Endometrial microvascular endothelial cells (primary cell): ENCODE measurements around the gene SKA3. TPM values are rescaled to one million over a fixed set of nuclear protein-coding genes. Genes with fewer than 3 reads are reported as not detected.
"Not testable (repeated sequence)": the region's sequence is repeated elsewhere in the genome, so short reads cannot be mapped to it uniquely, and the experiment has no call there.

Experiments used
- in situ Hi-C: cut with HindIII; loops from 2 replicates; pipeline ENCODE4 v1.10.0; 2017; ENCODE audit warnings: low sequenced_read_pairs, low pct_unique_long_range_greater_than_20kb; ENCODE audit errors: inconsistent ontology term
- total RNA-seq: library from RNA; depleted of rRNA; stranded (reverse); fragments of >200 nt; gene quantifications from one replicate; pipeline ENCODE4 v1.2.3, GENCODE V29; 2015; ENCODE audit errors: inconsistent ontology term

Gene SKA3
- 34.8 TPM for total RNA-seq

GRCh38 chr13:21176215-21176981, at the start of gene SKA3, which contains the start of gene MRPL57:
SKA3 (minus strand) TSS chr13:21176552; CDS start chr13:21176477, 75 bp downstream.
MRPL57 (plus strand) TSS chr13:21176658; CDS start chr13:21176917, 259 bp downstream.
- in situ Hi-C loops = no loop called here

DNA sequence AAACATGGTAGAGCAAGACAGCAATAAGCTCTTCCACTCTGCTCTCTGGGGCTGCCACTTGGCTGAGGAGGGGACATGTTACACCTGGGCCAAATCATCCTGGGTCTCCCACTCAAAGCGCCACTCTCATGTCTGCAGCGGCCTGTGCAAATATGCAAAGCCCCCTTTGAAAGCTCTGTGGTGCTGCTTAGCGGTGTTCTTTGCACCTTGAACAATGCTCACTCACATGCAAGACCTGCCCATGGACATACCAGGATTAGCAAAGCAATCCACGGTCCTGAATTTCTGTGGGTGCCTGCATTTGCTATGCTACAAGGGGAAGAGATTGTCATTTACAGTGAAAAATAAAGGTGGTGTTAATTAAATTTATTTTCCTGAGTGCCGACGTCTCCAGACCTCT, 48.7 kb upstream of the SKA3 start:
- in situ Hi-C loops = no loop called here

DNA sequence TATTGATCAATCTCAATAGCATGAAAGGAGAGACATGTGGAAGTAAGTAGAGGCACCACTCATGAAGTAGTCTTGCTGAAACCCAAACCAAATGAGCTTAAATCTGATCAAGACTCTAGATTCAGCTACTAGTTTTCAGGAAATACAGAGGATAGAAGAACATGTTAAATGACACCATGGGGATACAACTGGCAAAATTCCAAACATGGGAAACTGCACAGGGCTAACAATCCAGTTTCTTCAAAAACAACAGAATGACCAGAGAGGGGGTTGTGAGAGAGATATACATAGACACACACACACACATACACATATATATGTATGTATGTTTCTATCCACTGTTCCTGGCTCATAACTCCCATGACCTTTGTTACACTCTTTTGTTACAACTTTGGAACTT, 44.9 kb upstream of the SKA3 start:
- in situ Hi-C loops = no loop called here

DNA sequence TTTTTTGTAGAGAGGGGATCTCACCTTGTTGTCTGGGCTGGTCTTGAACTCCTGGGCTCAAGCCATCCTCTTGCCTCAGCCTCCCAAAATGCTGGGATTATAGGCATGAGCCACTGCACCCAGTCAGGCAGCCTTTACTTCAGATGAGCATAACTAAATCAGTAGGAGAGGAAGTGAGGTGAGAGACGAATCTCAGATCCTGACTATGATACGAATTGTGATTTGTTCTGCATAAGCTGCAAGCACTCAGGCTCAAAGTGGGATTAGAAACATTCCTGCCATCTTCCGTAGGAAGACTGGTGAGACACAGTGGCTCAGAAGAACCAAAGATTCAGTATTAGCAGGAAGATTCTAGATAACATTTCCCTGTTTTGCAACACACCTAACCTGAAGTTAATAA, 43.4 kb upstream of the SKA3 start:
- in situ Hi-C loops = not testable (repeated sequence)

- in situ Hi-C loops = no loop called here
These were observed 42.7 kb upstream of the SKA3 start for GRCh38 chr13:21219036-21219381.

DNA sequence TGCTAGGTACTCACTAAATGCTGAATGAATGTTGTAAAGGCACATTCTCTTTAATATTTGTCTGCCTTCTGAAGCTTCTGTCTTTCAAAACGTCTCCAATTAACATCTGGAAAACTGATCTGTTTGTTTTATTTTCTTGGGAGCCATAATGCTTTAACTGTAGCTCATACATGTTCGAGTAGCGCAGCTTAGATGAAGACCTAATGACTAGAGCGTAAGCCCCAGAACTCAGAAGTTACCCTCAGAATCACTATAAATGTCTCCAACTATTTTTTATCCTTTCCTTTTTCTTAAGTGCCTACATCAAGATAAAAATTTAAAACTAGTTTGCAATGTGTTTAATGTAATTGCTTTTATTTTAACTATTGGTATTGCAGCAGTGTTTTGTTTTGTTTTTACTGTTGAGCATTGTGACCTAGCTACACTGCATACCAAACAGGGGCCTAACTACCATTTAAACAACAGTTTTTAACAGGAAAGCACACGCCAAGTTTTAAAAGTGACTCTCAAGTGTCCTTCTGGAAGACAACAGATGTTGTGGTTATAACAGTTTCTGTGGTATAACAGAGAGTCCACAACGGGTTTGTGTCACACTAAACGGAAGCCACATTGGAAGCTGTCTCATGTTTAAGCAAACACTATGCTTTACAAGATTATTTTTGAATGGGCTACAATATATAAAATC, 42.1 kb upstream of the SKA3 start:
- in situ Hi-C loops = no loop called here

DNA sequence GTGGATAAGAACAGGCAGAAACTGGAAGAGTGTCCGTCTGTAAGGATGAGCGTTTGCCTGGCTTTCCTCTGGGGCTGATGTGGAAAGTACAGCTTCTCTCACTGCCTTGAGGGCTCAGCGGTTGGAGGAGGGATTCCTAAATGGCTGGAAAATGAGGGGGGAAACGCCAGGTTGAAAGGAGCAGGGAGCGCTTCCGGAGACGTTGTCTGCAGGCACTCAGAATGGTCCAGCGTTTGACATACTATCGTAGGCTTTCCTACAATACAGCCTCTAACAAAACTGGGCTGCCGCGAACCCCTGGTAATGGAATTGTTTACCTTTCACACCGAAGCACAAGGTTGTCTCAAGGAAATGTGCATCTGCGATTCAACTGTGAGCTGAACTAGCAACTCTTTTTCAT, 40.0 kb upstream of the SKA3 start:
- in situ Hi-C loops = no loop called here

DNA sequence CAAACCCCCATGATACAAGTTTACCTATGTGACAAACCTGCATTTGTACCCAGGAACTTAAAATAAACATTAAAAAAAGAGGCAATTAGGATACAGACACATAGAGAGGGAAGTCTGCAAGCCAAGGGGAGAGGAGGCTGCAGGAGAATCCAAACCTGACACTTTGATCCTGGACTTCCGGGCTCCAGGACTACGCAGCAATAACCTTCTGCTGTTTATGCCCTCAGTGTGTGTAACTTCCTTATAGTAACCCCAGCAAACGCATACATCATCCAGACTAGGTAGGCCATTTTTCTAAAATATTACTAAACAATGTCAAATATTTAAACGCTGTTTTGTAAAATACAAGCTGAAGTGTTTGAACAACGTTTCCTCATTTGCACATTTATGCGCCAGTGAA, 39.1 kb upstream of the SKA3 start:
- in situ Hi-C loops = not testable (repeated sequence)

DNA sequence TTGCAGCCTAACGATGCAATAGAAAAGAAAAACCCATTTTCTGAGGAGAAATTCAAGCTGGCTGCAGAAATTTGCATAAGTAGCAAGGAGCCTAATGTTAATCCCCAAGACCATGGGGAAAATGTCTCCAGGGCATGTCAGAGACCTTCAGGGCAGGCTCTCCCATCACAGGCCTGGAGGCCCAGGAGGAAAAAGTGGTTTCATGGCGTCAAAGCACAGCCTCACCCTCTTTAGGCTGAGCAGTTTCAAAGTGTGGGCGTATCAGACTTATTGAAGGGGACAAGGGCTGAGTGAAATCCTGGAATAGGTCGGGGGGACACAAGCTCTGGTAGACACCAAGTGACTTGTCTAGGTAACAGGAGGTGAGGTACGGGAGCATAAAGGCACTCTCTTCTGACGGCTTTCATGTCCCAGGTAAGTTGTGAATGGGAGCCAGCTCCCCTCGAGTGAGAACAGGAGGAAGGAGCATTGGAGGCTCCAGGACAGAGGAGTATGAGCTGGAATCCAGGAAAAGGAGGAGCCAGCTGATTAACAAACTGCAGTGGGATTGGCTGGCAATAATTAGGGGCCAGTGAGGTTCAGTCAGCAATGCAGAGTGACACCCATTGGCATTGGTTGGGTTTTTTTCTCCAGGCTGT, 35.9 kb upstream of the SKA3 start:
- in situ Hi-C loops = no loop called here

GRCh38 chr13:21208652-21209154, 32.4 kb upstream of the SKA3 start:
- in situ Hi-C loops = no loop called here

GRCh38 chr13:21202767-21203531, 26.6 kb upstream of the SKA3 start:
- in situ Hi-C loops = no loop called here

DNA sequence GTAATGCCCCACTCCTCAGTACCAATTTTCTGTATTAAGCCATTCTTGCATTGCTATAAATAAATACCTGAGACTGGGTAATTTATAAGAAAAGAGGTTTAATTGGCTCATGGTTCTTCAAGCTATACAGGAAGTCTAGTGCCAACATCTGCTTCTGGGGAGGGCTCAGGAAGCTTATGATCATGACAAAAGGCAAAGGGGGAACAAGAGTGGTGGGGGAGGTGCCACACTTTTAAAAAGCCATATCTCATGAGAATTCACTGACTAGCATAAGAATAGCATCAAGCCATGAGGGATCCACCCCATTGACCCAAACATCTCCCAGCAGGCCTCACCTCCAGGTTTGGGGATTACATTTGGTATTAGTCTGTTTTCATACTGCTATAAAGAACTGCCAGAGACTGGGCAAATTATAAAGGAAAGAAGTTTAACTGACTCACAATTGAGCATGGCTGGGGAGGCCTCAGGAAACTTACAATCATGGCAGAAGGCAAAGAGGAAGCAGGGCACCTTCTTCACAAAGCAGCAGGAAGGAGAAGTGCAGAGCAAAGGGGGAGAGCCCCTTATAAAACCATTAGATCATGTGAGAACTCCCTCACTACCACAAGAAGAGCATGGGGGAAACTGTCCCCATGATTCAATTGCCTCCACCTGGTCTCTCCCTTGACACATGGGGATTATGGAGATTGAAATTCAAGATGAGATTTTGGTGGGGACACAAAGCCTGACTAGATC, 25.3 kb upstream of the SKA3 start:
- in situ Hi-C loops = not testable (repeated sequence)

GRCh38 chr13:21198391-21198790, 22.0 kb upstream of the SKA3 start:
- in situ Hi-C loops = not testable (repeated sequence)

- in situ Hi-C loops = not testable (repeated sequence)
These were observed 21.4 kb upstream of the SKA3 start for GRCh38 chr13:21197606-21198225.

- in situ Hi-C loops = not testable (repeated sequence)
These were observed 18.4 kb upstream of the SKA3 start for GRCh38 chr13:21194756-21195155.

DNA sequence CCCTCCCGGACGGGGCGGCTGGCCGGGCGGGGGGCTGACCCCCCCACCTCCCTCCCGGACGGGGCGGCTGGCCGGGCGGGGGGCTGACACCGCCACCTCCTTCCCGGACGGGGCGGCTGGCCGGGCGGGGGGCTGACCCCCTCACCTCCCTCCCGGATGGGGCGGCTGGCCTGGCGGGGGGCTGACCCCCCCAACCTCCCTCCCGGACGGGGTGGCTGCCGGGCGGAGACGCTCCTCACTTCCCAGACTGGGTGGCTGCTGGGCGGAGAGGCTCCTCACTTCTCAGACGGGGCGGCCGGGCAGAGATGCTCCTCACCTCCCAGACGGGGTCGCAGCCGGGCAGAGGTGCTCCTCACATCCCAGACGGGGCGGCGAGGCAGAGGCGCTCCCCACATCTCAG, 10.1 kb upstream of the SKA3 start:
- in situ Hi-C loops = not testable (repeated sequence)

DNA sequence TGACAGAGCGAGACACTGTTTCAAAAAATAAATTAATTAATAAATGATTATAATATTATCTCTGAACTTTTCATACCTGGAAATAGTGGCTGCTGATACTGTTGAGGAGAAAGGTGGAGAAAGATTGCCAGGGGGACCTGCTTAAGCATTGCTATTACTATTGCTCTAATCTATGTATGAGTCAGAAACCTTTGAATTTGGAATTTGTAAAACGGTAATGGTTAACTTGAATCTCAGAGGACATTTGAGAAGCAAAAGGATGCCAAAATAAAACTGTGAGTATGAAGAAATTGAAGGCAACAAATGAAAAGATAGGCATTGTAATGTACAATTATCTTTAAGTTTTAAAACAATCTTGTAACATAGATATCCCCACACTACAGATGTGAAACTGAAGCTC, 5.3 kb upstream of the SKA3 start:
- in situ Hi-C loops = no loop called here

GRCh38 chr13:21176982-21177284, 581 bp upstream of the SKA3 start:
- in situ Hi-C loops = no loop called here
